Measurements from ENCODE around the gene CD320. TPM values are rescaled to one million over a fixed set of nuclear protein-coding genes. Genes with fewer than 3 reads are reported as not detected.
A peak's percentile ranks its signal among the peaks of the same experiment; 100 is the strongest.

Gene CD320
- total and polyA plus RNA-seq, 7 donors = 10.2 to 72.6 (median 27.4) TPM

DNA sequence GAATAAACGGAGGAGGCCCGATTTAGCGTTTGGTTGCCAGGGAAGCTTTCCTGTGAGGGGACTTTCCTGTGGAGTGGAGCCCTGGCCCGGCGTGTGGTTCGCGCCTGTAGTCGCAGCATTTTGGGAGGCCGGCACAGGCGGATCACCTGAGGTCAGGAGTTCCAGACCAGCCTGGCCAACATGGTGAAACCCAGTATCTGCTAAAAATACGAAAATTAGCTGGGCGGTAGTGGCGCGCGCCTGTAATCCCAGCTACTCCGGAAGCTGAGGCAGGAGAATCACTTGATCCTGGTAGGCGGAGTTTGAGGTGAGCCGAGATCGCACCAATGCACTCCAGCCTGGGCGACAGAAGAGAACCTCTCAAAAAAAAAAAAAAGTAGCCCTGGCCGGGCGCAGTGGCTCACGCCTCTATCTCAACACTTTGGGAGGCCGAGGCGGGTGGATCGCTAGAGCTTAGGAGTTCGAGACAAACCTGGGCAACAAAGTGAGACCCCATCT, 28.0 kb upstream of the CD320 start:
- H3K4me1 ChIP-seq = peaks cover 0 to 26% (median 21%) of the 10 kb centered on the region in 4 donors
- TF ChIP-seq POLR2A (IDR thresholded peaks at IDR 0.05) (no peak), POLR2AphosphoS5 (IDR thresholded peaks at IDR 0.05) (no peak), EP300 (IDR thresholded peaks at IDR 0.05) (no peak)
- TF ChIP-seq, protein P1, sequence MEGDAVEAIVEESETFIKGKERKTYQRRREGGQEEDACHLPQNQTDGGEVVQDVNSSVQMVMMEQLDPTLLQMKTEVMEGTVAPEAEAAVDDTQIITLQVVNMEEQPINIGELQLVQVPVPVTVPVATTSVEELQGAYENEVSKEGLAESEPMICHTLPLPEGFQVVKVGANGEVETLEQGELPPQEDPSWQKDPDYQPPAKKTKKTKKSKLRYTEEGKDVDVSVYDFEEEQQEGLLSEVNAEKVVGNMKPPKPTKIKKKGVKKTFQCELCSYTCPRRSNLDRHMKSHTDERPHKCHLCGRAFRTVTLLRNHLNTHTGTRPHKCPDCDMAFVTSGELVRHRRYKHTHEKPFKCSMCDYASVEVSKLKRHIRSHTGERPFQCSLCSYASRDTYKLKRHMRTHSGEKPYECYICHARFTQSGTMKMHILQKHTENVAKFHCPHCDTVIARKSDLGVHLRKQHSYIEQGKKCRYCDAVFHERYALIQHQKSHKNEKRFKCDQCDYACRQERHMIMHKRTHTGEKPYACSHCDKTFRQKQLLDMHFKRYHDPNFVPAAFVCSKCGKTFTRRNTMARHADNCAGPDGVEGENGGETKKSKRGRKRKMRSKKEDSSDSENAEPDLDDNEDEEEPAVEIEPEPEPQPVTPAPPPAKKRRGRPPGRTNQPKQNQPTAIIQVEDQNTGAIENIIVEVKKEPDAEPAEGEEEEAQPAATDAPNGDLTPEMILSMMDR (IDR thresholded peaks at IDR 0.05) = no peak
- no peak for DNase-seq
- peaks cover 28 to 60% (median 46%) of the 10 kb centered on the region in 3 donors for H3K27me3 ChIP-seq
- H3K9me3 ChIP-seq = no peaks in the 10 kb centered on the region
- no peak overlapping the region for H3K4me3 ChIP-seq
- no peaks in the 10 kb centered on the region for H3K36me3 ChIP-seq
- 24 to 39% methylated on average over 27 of the region's 27 CpGs for WGBS, 2 donors
- no peak overlapping the region for H3K27ac ChIP-seq
- intact Hi-C loops (cut with DNase I) = no loop called here

DNA sequence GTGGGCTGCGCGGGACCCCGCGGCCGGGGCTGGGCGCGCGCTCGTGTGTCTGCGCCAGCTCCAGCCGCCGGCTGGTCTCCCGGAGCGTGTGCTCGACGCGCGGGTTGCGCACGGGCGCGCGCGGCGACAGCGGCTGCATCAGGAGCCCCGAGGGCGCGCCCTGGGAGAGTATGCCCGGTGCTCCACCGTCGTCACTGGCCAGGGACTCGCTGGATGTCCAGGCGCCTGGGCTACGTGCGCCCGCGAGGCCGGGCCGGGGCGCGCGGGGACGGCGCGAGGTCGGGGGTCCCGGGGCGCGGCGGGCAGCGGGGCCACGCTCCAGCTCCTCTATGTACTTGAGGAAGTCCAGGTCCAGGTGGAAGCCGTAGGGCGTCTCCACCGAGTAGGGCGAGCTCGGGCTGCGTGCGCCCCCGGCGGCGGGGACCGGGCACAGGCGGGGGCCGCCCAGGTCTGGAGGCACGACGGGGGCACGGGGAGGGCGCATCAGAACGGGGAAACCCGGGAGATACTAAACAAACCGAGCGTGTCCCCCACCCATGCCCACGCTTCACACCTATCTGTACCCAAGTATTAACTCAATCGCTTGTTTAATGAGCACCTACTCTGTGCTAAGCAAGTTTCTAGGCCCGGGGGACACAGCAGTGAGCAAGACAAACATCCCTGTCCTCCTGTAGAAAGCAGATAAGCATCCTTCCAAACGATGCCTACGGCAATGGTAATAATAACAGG, 27.3 kb upstream of the CD320 start:
- Histone ChIP-seq H3K36me3 (no peaks in the 10 kb centered on the region), H3K4me3 (peak overlapping the region in 3 of 4 donors; percentile 28 to 38 (median 33)), H3K9me3 (no peaks in the 10 kb centered on the region), H3K27me3 (peaks cover 28 to 58% (median 40%) of the 10 kb centered on the region in 3 donors), H3K4me1 (peaks cover 0 to 26% (median 21%) of the 10 kb centered on the region in 4 donors), H3K27ac (no peak overlapping the region)
- TF ChIP-seq POLR2A (IDR thresholded peaks at IDR 0.05) = no peak
- TF ChIP-seq, protein P1 (IDR thresholded peaks at IDR 0.05) = no peak
- no peak for TF ChIP-seq POLR2AphosphoS5 (IDR thresholded peaks at IDR 0.05)
- TF ChIP-seq EP300 (IDR thresholded peaks at IDR 0.05) = no peak
- WGBS, 2 donors = 3 to 7% methylated on average over 79 of the region's 79 CpGs
- DNase-seq = no peak
- intact Hi-C loops (cut with DNase I) = no loop called here

DNA sequence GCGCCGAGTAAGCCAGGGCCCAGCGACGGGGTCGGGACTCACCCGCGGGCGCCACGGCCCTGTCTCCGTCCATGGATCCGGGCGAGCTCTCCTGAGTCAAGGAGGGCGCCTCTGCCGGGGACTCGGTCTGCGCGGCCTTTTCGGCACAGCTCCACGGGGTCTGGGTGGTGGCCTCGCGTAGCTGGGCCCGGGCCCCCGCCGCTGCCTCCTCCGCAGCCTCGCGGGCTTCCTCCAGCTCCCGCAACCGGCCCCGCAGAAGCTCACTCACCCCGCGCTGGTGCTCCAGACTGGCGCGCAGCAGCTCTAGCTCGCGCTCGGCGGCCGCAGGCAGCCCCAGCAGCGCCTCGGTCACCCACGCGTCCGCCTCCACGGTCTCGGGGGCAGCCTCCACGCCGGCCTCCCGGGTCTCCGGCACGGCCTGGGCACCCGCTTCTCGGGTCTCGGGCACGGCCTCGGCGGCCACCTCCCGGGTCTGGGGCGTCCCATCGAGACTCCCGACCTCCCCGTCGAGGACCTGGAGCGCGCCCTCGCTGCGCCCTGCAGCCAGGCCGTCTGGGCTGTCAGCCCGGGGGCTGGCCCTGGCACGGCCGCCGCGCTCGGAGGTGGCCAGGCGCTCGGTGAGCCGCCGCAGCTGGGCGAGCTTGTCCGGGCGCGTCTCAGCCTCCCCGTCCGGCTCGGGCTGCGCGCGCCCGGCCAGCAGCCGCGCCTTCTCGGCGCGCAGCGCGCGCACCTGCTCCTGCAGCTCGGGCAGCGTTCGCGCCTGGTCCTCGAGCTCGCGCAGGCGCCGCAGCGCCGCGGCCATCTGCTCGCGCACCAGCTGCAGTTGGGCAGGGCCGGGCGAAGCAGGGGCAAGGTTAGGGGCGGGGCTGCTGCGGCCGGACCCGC, 26.5 kb upstream of the CD320 start:
- WGBS, 2 donors = 4 to 10% methylated on average over 117 of the region's 117 CpGs
- intact Hi-C loops (cut with DNase I) = no loop called here
- H3K36me3 ChIP-seq = no peaks in the 10 kb centered on the region

DNA sequence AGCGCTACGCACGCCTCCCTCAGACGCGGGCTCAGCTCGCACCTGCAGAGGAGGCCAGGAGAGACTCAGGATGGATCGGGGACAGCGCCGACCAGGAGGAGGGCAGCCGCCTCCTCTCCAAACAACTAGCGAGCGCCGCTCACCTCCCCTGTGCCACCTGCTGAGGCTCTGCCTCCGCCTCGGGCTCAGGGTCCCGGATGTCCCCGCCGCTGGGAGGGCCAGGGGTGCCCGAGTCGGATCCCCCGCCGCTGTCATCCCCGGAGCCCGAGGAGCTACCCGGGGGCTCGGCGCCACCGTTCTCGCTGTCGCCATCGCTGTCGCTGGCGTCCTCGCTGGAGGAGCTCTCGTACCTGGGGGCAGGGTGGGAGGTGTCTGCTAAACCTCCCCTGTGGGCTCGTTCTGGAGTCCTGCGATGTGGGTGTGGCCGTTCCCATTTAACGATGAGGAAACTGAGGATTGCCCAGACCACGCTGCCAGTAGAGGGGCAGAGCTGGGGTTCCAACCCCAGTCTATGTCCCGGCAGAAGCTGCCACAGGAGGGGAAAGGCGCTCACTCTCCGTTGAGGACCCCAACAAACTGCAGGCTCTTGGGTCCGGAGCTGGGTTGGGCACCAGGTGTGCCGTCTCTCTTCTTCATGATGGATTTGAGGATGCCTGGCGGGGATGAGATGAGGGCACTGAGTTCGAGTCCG, 25.8 kb upstream of the CD320 start:
- TF ChIP-seq POLR2A (IDR thresholded peaks at IDR 0.05) = no peak
- TF ChIP-seq EP300 (IDR thresholded peaks at IDR 0.05) = no peak
- TF ChIP-seq POLR2AphosphoS5 (IDR thresholded peaks at IDR 0.05) = no peak
- TF ChIP-seq, protein P1 (IDR thresholded peaks at IDR 0.05) = no peak
- Histone ChIP-seq H3K27ac (no peak overlapping the region), H3K36me3 (no peaks in the 10 kb centered on the region), H3K4me1 (peaks cover 0 to 26% (median 21%) of the 10 kb centered on the region in 4 donors), H3K27me3 (peaks cover 28 to 58% (median 38%) of the 10 kb centered on the region in 3 donors), H3K4me3 (no peak overlapping the region), H3K9me3 (no peaks in the 10 kb centered on the region)
- intact Hi-C loops (cut with DNase I) = no loop called here
- no peak for DNase-seq
- WGBS, 2 donors = 9 to 22% methylated on average over 48 of the region's 48 CpGs

More for the DNA sequence above, 26.5 kb upstream of the CD320 start:
- Histone ChIP-seq H3K9me3 (no peaks in the 10 kb centered on the region), H3K27ac (no peak overlapping the region), H3K27me3 (peaks cover 28 to 58% (median 38%) of the 10 kb centered on the region in 3 donors), H3K4me3 (peak overlapping the region in 3 of 4 donors; percentile 28 to 38 (median 33)), H3K4me1 (peaks cover 0 to 26% (median 21%) of the 10 kb centered on the region in 4 donors)
- DNase-seq = no peak
- no peak for TF ChIP-seq EP300 (IDR thresholded peaks at IDR 0.05)
- TF ChIP-seq POLR2AphosphoS5 (IDR thresholded peaks at IDR 0.05) = no peak
- no peak for TF ChIP-seq POLR2A (IDR thresholded peaks at IDR 0.05)
- TF ChIP-seq, protein P1 (IDR thresholded peaks at IDR 0.05) = no peak

Data from sigmoid colon (tissue), 7 donors.